H1 (cell line): ENCODE measurements around the gene WDR75.

ENCODE experiments used
- BCL11A ChIP-seq, 2 experiments: IDR thresholded peaks; one replicate each; pipeline ENCODE4 v1.6.1; 2011; ENCODE audit warnings: low read depth in 2 of 2, low read length in 2 of 2, mild to moderate bottlenecking in 2 of 2
- CHD2 ChIP-seq: IDR thresholded peaks from 2 replicates; pipeline ENCODE4 v1.6.1; 2012; ENCODE audit warnings: low read length, improper control_type of control experiment
- CTCF ChIP-seq, 3 experiments: IDR thresholded peaks; 1 replicate in 2 of 3; 2 replicates in 1 of 3; pipeline versions ENCODE4 v1.5.1 to v1.6.1; 2011; ENCODE audit warnings: low read length in 3 of 3, mild to moderate bottlenecking in 3 of 3, inconsistent platforms in 2 of 3, low read depth in 1 of 3, moderate library complexity in 1 of 3; ENCODE audit not compliant: insufficient read depth in 1 of 3; ENCODE audit errors: control extremely low read depth in 1 of 3
- EZH2 ChIP-seq: fragments of 200-600 bp; sonication (generic); IDR thresholded peaks from 2 replicates; pipeline ENCODE4 v1.7.1; 2012; ENCODE audit warnings: low read depth, mild to moderate bottlenecking, moderate library complexity, low read length, inconsistent platforms; ENCODE audit not compliant: severe bottlenecking
- GABPA ChIP-seq: IDR thresholded peaks from 2 replicates; pipeline ENCODE4 v1.6.1; 2011; ENCODE audit warnings: mild to moderate bottlenecking, low read length, moderate library complexity, borderline replicate concordance; ENCODE audit not compliant: insufficient read depth
- KDM1A ChIP-seq: fragments of 200-600, 300-600 bp; sonication (generic); IDR thresholded peaks from 2 replicates; pipeline ENCODE4 v1.7.1; 2016; ENCODE audit warnings: mild to moderate bottlenecking, low read length, borderline replicate concordance
- NRF1 ChIP-seq: IDR thresholded peaks from 2 replicates; pipeline ENCODE4 v1.6.1; 2011; ENCODE audit warnings: mild to moderate bottlenecking, low read depth, low read length, improper control_type of control experiment
- POLR2A ChIP-seq, 2 experiments: IDR thresholded peaks; 1 replicate in 1 of 2; 2 replicates in 1 of 2; pipeline ENCODE4 v1.6.1; 2011; ENCODE audit warnings: low read depth in 2 of 2, low read length in 2 of 2, mild to moderate bottlenecking in 2 of 2; ENCODE audit errors: control extremely low read depth in 1 of 2
- POLR2AphosphoS5 ChIP-seq: IDR thresholded peaks from 2 replicates; pipeline ENCODE4 v1.6.1; 2011; ENCODE audit warnings: low read depth, low read length
- RAD21 ChIP-seq, 2 experiments: IDR thresholded peaks in 1 of 2; conservative IDR thresholded peaks in 1 of 2; 2 replicates each; pipeline ENCODE4 v1.6.1; 2011; ENCODE audit warnings: low read depth in 2 of 2, low read length in 2 of 2, improper control_type of control experiment in 1 of 2, inconsistent platforms in 1 of 2, mild to moderate bottlenecking in 1 of 2, moderate library complexity in 1 of 2
- SRF ChIP-seq: IDR thresholded peaks from 2 replicates; pipeline ENCODE4 v1.6.1; 2011; ENCODE audit warnings: mild to moderate bottlenecking, low read depth, low read length, moderate library complexity
- TAF1 ChIP-seq: IDR thresholded peaks from 2 replicates; pipeline ENCODE4 v1.6.1; 2011; ENCODE audit warnings: mild to moderate bottlenecking, low read depth, low read length
- YY1 ChIP-seq: IDR thresholded peaks from 2 replicates; pipeline ENCODE4 v1.6.1; 2011; ENCODE audit warnings: low read depth, mild to moderate bottlenecking, low read length

GRCh38 chr2:189514104-189514503, 72.8 kb downstream of the WDR75 start:
- TF ChIP-seq YY1 (no peak), GABPA (no peak), POLR2A (IDR thresholded peaks at IDR 0.05; ENCODE audit: control extremely low read depth in 1 of 2, low read depth in 2 of 2, low read length in 2 of 2) (no peak), BCL11A (IDR thresholded peaks at IDR 0.05; ENCODE audit: low read depth in 2 of 2, low read length in 2 of 2) (no peak), CTCF (IDR thresholded peaks at IDR 0.05; ENCODE audit: control extremely low read depth in 1 of 3, insufficient read depth in 1 of 3, low read depth in 1 of 3, low read length in 3 of 3) (no peak), POLR2AphosphoS5 (no peak), EZH2 (no peak), CHD2 (no peak), NRF1 (no peak), TAF1 (no peak), SRF (no peak), RAD21 (IDR thresholded peaks at IDR 0.05 in 1 of 2, conservative IDR thresholded peaks at IDR 0.05 in 1 of 2; ENCODE audit: low read depth in 2 of 2, low read length in 2 of 2) (no peak), KDM1A (no peak)
